GM23338 (cell line): ENCODE measurements around the gene SCLY. TPM values are rescaled to one million over a fixed set of nuclear protein-coding genes. Genes with fewer than 3 reads are reported as not detected.

Experiments used
- ATAC-seq: fragments of 200-7000 bp; cut with Tn5 transposase; 3 replicates; pipeline ENCODE4 v1.9.1; 2020
- DNase-seq: peaks from one replicate; pipeline ENCODE4 v3.0.0-alpha.2; 2015; ENCODE audit warnings: low spot score
- H2AFZ ChIP-seq: fragments of 200-600 bp; sonication (generic); 2 replicates; pipeline ENCODE4 v1.8.0; 2016; ENCODE audit warnings: antibody characterized with exemption, mild to moderate bottlenecking, moderate library complexity
- H3F3A ChIP-seq: fragments of 200-600 bp; sonication (generic); replicated peaks from 2 replicates; pipeline ENCODE4 v1.8.0; 2017; ENCODE audit warnings: antibody characterized with exemption, mixed run types, low read depth
- H3K27ac ChIP-seq: fragments of 200-600 bp; sonication (generic); 2 replicates; pipeline ENCODE4 v1.6.1; 2016; ENCODE audit warnings: low read depth
- H3K27me3 ChIP-seq: fragments of 200-600 bp; sonication (generic); 2 replicates; pipeline ENCODE4 v1.8.0; 2016; ENCODE audit warnings: mild to moderate bottlenecking, mixed run types, moderate library complexity; ENCODE audit not compliant: insufficient read depth
- H3K36me3 ChIP-seq: fragments of 200-600 bp; sonication (generic); 2 replicates; pipeline ENCODE4 v1.8.0; 2016; ENCODE audit warnings: mild to moderate bottlenecking; ENCODE audit not compliant: insufficient read depth
- H3K4me1 ChIP-seq: fragments of 200-600 bp; sonication (generic); 2 replicates; pipeline ENCODE4 v1.8.0; 2016; ENCODE audit warnings: mild to moderate bottlenecking, moderate library complexity; ENCODE audit not compliant: insufficient read depth
- H3K4me2 ChIP-seq: fragments of 200-600 bp; sonication (generic); 2 replicates; pipeline ENCODE4 v1.7.1; 2017; ENCODE audit warnings: mixed run types
- H3K4me3 ChIP-seq: fragments of 200-600 bp; sonication (generic); 2 replicates; pipeline ENCODE4 v1.6.1; 2016; ENCODE audit warnings: mixed run types
- H3K79me2 ChIP-seq: fragments of 200-600 bp; sonication (generic); replicated peaks from 2 replicates; pipeline ENCODE4 v1.8.0; 2017; ENCODE audit warnings: mild to moderate bottlenecking; ENCODE audit not compliant: insufficient read depth
- H3K9me2 ChIP-seq: fragments of 200-600 bp; sonication (generic); 2 replicates; pipeline ENCODE4 v1.8.0; 2017; ENCODE audit not compliant: insufficient read depth
- H4K20me1 ChIP-seq: fragments of 200-600 bp; sonication (generic); replicated peaks from 2 replicates; pipeline ENCODE4 v1.8.0; 2017; ENCODE audit warnings: mild to moderate bottlenecking; ENCODE audit not compliant: insufficient read depth
- H3K27ac Mint-ChIP-seq: 2 replicates; pipeline ENCODE4 v1.8.0; 2020; ENCODE audit warnings: inconsistent platforms, mild to moderate bottlenecking, moderate library complexity, mixed read lengths
- H3K27me3 Mint-ChIP-seq: 3 replicates; pipeline ENCODE4 v1.8.0; 2022; ENCODE audit warnings: low read depth, mild to moderate bottlenecking, moderate library complexity, mixed read lengths, inconsistent platforms; ENCODE audit not compliant: insufficient read depth, poor library complexity
- H3K36me3 Mint-ChIP-seq: 3 replicates; pipeline ENCODE4 v1.8.0; 2021; ENCODE audit warnings: low read depth, mild to moderate bottlenecking, inconsistent platforms, moderate library complexity, mixed read lengths
- H3K4me1 Mint-ChIP-seq: 3 replicates; pipeline ENCODE4 v1.8.0; 2020; ENCODE audit warnings: mild to moderate bottlenecking, inconsistent platforms, mixed read lengths
- H3K4me3 Mint-ChIP-seq: 3 replicates; pipeline ENCODE4 v1.8.0; 2021; ENCODE audit warnings: moderate library complexity, mild to moderate bottlenecking, inconsistent platforms, mixed read lengths
- H3K9me3 Mint-ChIP-seq: 3 replicates; pipeline ENCODE4 v1.8.0; 2020; ENCODE audit warnings: moderate library complexity, mild to moderate bottlenecking, inconsistent platforms, mixed read lengths
- CTCF ChIP-seq, 2 experiments: fragments of 200-600 bp in 1 of 2; sonication (generic) in 1 of 2; conservative IDR thresholded peaks; 2 replicates each; pipeline versions ENCODE4 v1.5.1 to v1.6.1; 2016 to 2017; ENCODE audit warnings: antibody characterized with exemption in 2 of 2, low read depth in 2 of 2, mild to moderate bottlenecking in 2 of 2, moderate library complexity in 1 of 2
- ETS1 ChIP-seq: IDR thresholded peaks from 2 replicates; pipeline ENCODE4 v1.6.1; 2016; ENCODE audit warnings: antibody characterized with exemption
- EZH2phosphoT487 ChIP-seq: fragments of 200-600 bp; sonication (generic); IDR thresholded peaks from one replicate; pipeline ENCODE4 v1.8.1; 2018; ENCODE audit warnings: antibody characterized with exemption; ENCODE audit not compliant: unreplicated experiment
- JUNB ChIP-seq: IDR thresholded peaks from one replicate; pipeline ENCODE4 v1.6.1; 2016; ENCODE audit warnings: antibody characterized with exemption; ENCODE audit not compliant: unreplicated experiment
- NANOG ChIP-seq: IDR thresholded peaks from 2 replicates; pipeline ENCODE4 v1.6.1; 2016; ENCODE audit warnings: antibody characterized with exemption, borderline replicate concordance
- POLR2AphosphoS5 ChIP-seq: IDR thresholded peaks from 2 replicates; pipeline ENCODE4 v1.6.1; 2016; ENCODE audit warnings: antibody characterized with exemption, low read depth
- REST ChIP-seq: IDR thresholded peaks from one replicate; pipeline ENCODE4 v1.6.1; 2018; ENCODE audit warnings: antibody characterized with exemption; ENCODE audit not compliant: unreplicated experiment
- STAT1 ChIP-seq: IDR thresholded peaks from one replicate; pipeline ENCODE4 v1.6.1; 2016; ENCODE audit warnings: antibody characterized with exemption; ENCODE audit not compliant: unreplicated experiment
- ZNF114 ChIP-seq: fragments of 250-450 bp; sonication (Bioruptor Pico); IDR thresholded peaks from 2 replicates; pipeline ENCODE4 v1.5.0; 2020; ENCODE audit warnings: mild to moderate bottlenecking, moderate library complexity
- ZNF331 ChIP-seq: fragments of 250-450 bp; sonication (Bioruptor Pico); IDR thresholded peaks from 2 replicates; pipeline ENCODE4 v1.5.0; 2020; ENCODE audit warnings: low read depth, mild to moderate bottlenecking, moderate library complexity
- ZNF462 ChIP-seq: fragments of 250-450 bp; sonication (Bioruptor Pico); IDR thresholded peaks from 2 replicates; pipeline ENCODE4 v1.5.0; 2020; ENCODE audit warnings: mild to moderate bottlenecking, moderate library complexity
- polyA plus RNA-seq: library from polyadenylated mRNA; unstranded; fragments of >200 nt; fragmentation: Nextera tagmentation; extraction: Ambion mirVana; gene quantifications from 2 replicates; pipeline ENCODE4 v1.2.1, GENCODE V29; 2016
- total RNA-seq: library from RNA; depleted of rRNA; stranded (reverse); fragments of >200 nt; shearing (Covaris generic); gene quantifications from 2 replicates; pipeline ENCODE4 v1.2.3, GENCODE V29; 2014

Gene SCLY
- total and polyA plus RNA-seq, 2 experiments from 2014 or later = 57.2 to 80.3 TPM

GRCh38 chr2:238069877-238070276 lies 9.1 kb downstream of the SCLY start (continued):
- TF ChIP-seq REST (no peak), EZH2phosphoT487 (no peak), NANOG (no peak), STAT1 (no peak)

GRCh38 chr2:238075397-238075796 lies 14.6 kb downstream of the SCLY start:
- peaks cover 16% of the 10 kb centered on the region for H3K4me1 ChIP-seq
- no peaks in the 10 kb centered on the region for H3F3A ChIP-seq
- peaks cover 94% of the 10 kb centered on the region for H3K79me2 ChIP-seq
- peaks cover 24% of the 10 kb centered on the region for H3K4me1 Mint-ChIP-seq
- H3K36me3 ChIP-seq = peaks cover 21% of the 10 kb centered on the region; the same call in 1 of the 2 replicates
- ATAC-seq (no peak), DNase-seq (no peak)
- no peak overlapping the region for H3K4me2 ChIP-seq
- H3K9me2 ChIP-seq = no peaks in the 10 kb centered on the region
- peaks cover 5% of the 10 kb centered on the region for H3K27me3 Mint-ChIP-seq
- no peak overlapping the region for H3K4me3 Mint-ChIP-seq
- H3K4me3 ChIP-seq = no peak overlapping the region
- peaks cover 87% of the 10 kb centered on the region for H3K36me3 Mint-ChIP-seq
- H3K9me3 Mint-ChIP-seq = no peaks in the 10 kb centered on the region
- H4K20me1 ChIP-seq = peaks cover 13% of the 10 kb centered on the region
- H3K27ac ChIP-seq = no peak overlapping the region
- no peaks in the 10 kb centered on the region for H3K27me3 ChIP-seq
- no peak overlapping the region for H2AFZ ChIP-seq
- H3K27ac Mint-ChIP-seq = no peak overlapping the region; the same call in 1 of the 2 replicates
- TF ChIP-seq POLR2AphosphoS5 (no peak), EZH2phosphoT487 (no peak), ZNF114 (no peak), JUNB (no peak), CTCF (conservative IDR thresholded peaks at IDR 0.05; ENCODE audit: low read depth in 2 of 2) (no peak), ZNF331 (CRISPR knock-in tag) (no peak), ZNF462 (no peak), ETS1 (no peak), NANOG (no peak)
